ENCODE data around the gene TRIM32.

TRIM32 gene

GRCh38 chr9:116706310-116707290 is 19.5 kb downstream of the TRIM32 start:
- no peak for DNase-seq

DNA sequence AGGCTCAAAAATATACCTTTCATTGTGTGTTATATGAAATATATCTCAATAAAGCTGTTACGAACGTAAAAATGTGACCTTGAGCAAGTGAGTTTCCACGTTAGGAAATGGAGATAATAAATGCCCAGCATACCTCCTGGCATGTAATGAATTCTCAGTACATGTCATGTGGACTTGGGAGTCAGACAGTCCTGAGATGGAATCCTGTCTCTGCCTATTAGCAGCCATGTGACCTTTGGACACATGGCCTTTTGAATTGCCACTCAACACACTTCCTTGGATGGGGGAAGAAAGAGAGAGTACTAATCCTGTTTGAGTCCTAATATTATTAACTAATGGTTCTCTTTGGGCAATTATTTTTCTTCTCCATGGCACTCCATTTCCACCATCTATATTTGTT is 25.7 kb downstream of the TRIM32 start:
- DNase-seq, result no peak

GRCh38 chr9:116713271-116713670 is 26.2 kb downstream of the TRIM32 start:
- no peak for DNase-seq

- no peak for DNase-seq
Observed at GRCh38 chr9:116715751-116716150, 28.6 kb downstream of the TRIM32 start.

DNA sequence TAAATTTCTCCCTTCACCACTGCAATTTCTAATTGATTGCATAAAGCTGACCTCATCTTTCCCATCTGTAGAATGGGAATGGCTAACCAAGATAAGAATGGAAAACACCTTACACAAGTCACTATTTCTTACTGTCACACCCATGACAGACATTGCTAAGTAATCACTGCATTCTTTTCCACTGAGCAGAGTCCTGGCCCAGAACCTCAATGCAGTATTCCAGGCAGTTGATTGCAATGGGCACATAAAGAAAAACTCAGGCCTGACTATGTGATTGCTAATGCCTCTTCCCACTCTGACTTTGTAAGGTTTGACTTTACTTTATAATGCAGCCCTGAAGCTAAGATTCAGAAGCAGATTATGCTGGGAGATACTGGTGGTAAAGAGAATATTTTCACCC is 29.3 kb downstream of the TRIM32 start:
- no peak for DNase-seq

- DNase-seq, result no peak
Observed at GRCh38 chr9:116717150-116717549, 30.0 kb downstream of the TRIM32 start.

DNA sequence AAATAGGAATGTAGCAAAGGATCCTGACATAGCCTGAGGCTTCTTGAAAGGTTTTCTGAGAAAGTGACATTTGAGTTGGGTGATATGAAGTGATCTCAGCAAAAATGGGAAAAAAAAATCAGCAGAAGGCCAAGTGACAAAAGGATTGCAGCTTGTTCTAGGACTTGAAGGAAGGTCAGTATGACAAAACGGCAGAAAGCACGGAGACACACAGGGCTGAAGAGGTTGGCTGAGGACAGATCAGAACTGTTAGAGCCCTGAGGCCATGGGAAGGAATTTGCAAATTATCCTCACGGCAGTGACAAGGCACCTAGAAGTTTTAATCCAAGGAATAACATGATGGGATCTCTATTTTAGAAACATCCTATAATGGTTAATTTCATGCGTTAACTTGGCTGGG is 31.0 kb downstream of the TRIM32 start:
- no peak for DNase-seq

GRCh38 chr9:116720111-116720510 is 33.0 kb downstream of the TRIM32 start:
- DNase-seq, result no peak

DNA sequence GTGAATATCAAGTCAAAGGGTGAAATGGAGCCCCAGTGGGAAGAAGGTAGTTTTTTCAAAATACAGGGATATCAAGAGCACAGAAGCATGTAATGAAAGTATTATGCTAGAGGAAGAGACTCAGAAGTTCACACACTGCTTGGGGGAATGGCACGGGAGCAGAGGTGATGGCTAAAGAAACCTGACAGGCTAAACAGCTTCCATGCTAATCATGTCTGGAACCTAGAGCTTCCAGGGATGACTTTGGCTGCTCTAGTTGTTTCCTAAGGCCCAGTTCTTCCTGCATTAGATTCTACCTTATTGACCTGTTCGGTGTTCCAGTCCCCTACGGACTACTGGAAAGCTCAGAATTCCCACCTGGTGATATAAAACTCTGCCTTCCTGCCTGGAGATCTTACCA is 34.3 kb downstream of the TRIM32 start:
- no peak for DNase-seq

GRCh38 chr9:116721944-116722343 is 34.8 kb downstream of the TRIM32 start:
- no peak for DNase-seq

DNA sequence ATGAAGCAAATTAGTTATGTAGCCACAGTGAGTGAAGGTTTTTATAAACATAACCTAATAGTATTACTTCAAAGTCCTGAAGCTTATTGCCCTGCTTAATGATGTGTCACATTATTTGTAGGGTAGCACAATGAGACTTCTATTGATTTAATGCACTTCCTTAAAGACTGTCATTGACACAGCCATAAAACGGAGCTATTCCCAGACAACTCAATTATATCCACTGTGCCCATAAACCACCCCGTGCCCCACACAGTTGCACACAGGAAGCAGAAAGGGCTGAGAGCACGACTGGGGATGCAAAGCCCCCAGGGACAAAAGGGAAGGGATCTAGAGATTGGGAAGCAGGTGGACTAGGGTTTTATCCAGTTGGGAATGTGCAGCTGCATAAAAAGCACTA is 37.0 kb downstream of the TRIM32 start:
- DNase-seq, result no peak

DNA sequence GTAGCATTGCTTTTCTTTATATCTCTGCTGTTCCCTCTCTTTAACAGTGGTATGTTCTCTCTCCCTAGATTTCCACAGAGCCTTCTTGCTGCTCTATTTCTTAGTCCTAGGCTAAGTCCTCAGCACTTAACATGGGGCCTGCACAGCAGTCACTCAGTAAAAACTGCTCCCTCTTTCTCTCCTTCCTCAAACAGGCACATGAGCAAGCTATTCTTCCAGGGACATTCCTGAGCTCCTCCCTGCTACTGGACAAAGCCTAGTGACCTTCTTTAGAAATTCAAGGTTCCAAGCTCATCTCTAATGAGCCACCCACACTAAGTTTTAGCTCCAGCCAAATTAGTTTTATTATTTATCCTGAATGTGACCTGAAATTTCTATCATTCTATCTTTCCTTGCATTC is 39.5 kb downstream of the TRIM32 start:
- DNase-seq, result no peak

GRCh38 chr9:116733010-116733641 is 46.0 kb downstream of the TRIM32 start:
- no peak for DNase-seq

- DNase-seq, result no peak
Observed at GRCh38 chr9:116736399-116737151, 49.5 kb downstream of the TRIM32 start.

DNA sequence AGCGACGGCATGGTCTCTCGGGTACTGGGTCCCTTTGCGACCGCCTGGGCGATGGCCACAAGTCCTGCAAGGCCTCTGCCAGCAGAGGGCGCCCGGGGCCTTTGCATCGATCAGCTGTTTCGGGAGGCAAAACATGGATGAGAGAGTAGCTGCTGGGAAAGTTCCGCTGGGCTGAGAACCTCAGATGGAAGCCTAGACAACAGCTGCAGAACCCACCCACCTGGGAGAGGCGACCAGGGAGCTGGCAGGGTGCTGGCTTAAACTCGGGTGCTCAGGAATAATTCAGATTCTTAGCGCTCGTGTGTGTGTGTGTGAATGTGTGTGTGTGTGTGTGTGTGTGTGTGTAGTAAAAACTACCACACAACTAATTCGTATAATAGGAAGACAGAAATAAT is 50.0 kb downstream of the TRIM32 start:
- peak; percentile 80 for DNase-seq

DNA sequence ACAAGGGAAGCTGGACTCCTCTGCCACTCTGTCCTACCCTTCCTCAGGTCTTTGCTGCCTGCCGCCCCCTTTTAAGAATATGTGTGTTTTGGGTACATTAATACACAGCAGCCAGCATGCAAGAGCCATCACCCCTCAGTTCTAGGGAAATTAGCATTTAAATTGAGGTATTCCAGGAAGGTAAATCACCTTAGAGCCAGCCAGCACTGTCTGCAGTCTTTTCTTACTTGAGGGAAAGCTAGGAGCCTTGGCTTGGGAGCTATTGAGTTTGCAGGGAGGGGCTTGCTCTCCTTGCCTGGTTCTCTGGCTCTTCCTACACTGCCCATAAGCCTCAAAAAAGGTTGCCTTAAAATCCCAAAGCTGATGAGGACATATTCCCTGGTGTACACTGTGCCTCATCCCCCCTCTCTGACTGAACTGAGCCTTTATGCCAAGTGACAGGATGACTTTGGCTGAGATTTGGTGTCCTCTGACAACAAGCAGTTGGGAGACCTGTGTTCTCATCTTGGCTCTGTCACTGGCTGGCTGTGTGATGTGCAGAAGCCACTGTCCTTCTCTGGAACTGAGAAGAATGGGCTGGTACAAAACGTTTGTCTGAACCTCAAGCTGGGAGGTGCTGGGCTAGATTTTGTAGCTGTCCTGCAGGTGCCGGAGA is 54.1 kb downstream of the TRIM32 start:
- DNase-seq, result no peak

- no peak for DNase-seq
Observed at GRCh38 chr9:116741742-116742141, 54.6 kb downstream of the TRIM32 start.

DNA sequence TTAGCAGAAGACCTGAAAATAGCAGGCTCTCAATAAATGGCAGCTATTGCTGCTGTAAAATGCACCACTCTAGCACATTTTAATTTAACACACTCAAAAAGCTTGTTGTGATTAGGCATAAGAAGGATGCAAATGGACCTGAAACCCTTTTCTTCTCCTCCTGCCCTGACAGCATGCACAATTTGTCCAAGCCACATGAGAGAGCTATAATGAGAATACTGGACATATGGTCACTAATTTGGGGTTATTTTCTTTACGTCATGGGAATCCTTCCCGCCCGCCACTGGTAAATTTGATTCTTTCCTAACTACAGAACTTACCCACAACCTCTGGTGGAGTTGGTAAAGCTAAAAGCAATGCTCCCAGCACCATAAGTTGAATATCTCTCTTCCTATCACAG is 62.1 kb downstream of the TRIM32 start:
- no peak for DNase-seq

- no peak for DNase-seq
Observed at GRCh38 chr9:116749772-116750171, 62.7 kb downstream of the TRIM32 start.

DNA sequence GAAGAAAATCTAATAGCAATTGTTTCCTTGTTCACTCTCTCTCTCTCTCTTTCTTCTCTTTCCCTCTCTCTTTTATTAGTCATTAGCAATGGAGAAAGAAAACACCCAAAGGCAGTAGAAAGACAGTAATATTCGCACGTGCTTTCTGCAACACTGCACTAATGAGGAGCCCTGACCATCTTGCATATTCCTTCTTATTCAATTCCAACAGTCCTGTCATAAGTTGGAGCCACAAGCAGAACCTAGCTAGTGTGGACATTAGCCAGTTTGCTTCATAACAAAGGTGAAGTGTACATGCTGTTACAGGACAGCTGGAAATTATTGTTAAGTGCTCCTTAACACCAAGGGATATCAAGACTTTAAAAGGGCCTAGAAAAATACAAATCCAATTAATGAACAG is 63.4 kb downstream of the TRIM32 start:
- DNase-seq, result no peak

Data from OCI-M1 (cell line).